GM23248 (cell line): ENCODE results near the gene GABRR3. TPM values are rescaled to one million over a fixed set of nuclear protein-coding genes. Genes with fewer than 3 reads are reported as not detected.

Experiments
- DNase-seq: peaks from one replicate; pipeline ENCODE4 v3.0.0-alpha.2; 2015
- H2AFZ ChIP-seq: fragments of 200-600 bp; sonication (generic); 2 replicates; pipeline ENCODE4 v1.6.1; 2016; ENCODE audit warnings: antibody characterized with exemption
- H3F3A ChIP-seq: fragments of 200-600 bp; sonication (generic); 2 replicates; pipeline ENCODE4 v1.6.1; 2016; ENCODE audit warnings: mild to moderate bottlenecking, antibody characterized with exemption, mixed run types; ENCODE audit not compliant: insufficient read depth
- H3K27ac ChIP-seq: fragments of 200-600 bp; sonication (generic); 2 replicates; pipeline ENCODE4 v1.5.1; 2016; ENCODE audit warnings: mild to moderate bottlenecking
- H3K27me3 ChIP-seq: fragments of 200-600 bp; sonication (generic); replicated peaks from 2 replicates; pipeline ENCODE4 v1.6.1; 2016; ENCODE audit warnings: mild to moderate bottlenecking; ENCODE audit not compliant: insufficient read depth
- H3K36me3 ChIP-seq: fragments of 200-600 bp; sonication (generic); 2 replicates; pipeline ENCODE4 v1.6.1; 2016; ENCODE audit warnings: low read depth, mild to moderate bottlenecking
- H3K4me1 ChIP-seq: fragments of 200-600 bp; sonication (generic); 2 replicates; pipeline ENCODE4 v1.6.1; 2016; ENCODE audit warnings: mild to moderate bottlenecking; ENCODE audit not compliant: insufficient read depth
- H3K4me2 ChIP-seq: fragments of 200-600 bp; sonication (generic); one replicate; pipeline ENCODE4 v1.6.1; 2016; ENCODE audit warnings: mild to moderate bottlenecking; ENCODE audit not compliant: unreplicated experiment
- H3K4me3 ChIP-seq: fragments of 200-600 bp; sonication (generic); 2 replicates; pipeline ENCODE4 v1.5.1; 2016; ENCODE audit warnings: mild to moderate bottlenecking
- H3K79me2 ChIP-seq: fragments of 200-600 bp; sonication (generic); 2 replicates; pipeline ENCODE4 v1.6.1; 2016; ENCODE audit warnings: mild to moderate bottlenecking; ENCODE audit not compliant: insufficient read depth
- H3K9ac ChIP-seq: fragments of 200-600 bp; sonication (generic); 2 replicates; pipeline ENCODE4 v1.6.1; 2016; ENCODE audit warnings: mild to moderate bottlenecking
- H3K9me2 ChIP-seq: fragments of 200-600 bp; sonication (generic); 2 replicates; pipeline ENCODE4 v1.6.1; 2016; ENCODE audit warnings: mixed run types, mild to moderate bottlenecking, moderate library complexity; ENCODE audit not compliant: insufficient read depth
- H3K9me3 ChIP-seq: fragments of 200-600 bp; sonication (generic); one replicate; pipeline ENCODE4 v1.6.1; 2017; ENCODE audit warnings: low read depth
- H4K20me1 ChIP-seq: fragments of 200-600 bp; sonication (generic); 2 replicates; pipeline ENCODE4 v1.6.0; 2016; ENCODE audit not compliant: insufficient read depth
- EZH2 ChIP-seq: fragments of 200-600 bp; sonication (generic); IDR thresholded peaks from 2 replicates; pipeline ENCODE4 v1.6.1; 2018; ENCODE audit warnings: antibody characterized with exemption, mild to moderate bottlenecking; ENCODE audit not compliant: insufficient read depth, poor library complexity, severe bottlenecking
- EZH2phosphoT487 ChIP-seq: fragments of 200-600 bp; sonication (generic); IDR thresholded peaks from 2 replicates; pipeline ENCODE4 v1.6.1; 2018; ENCODE audit warnings: antibody characterized with exemption, moderate library complexity, mild to moderate bottlenecking, low read depth; ENCODE audit not compliant: insufficient read depth
- WGBS, 2 experiments: methylation state at CpG; one replicate each; pipeline ENCODE4 v1.1.6; 2015 to 2017; ENCODE audit warnings: low lambda C conversion rate in 2 of 2, low coverage in 1 of 2; ENCODE audit errors: missing lambda C conversion rate in 2 of 2; 5-methylcytosine and 5-hydroxymethylcytosine counted together
- in situ Hi-C: fragments of 300-500 bp; cut with MboI; formaldehyde crosslinking; loops from 2 replicates; pipeline ENCODE4 v1.15.0; 2020
- polyA plus RNA-seq: library from polyadenylated mRNA; unstranded; fragments of >200 nt; fragmentation: Nextera tagmentation; extraction: Ambion mirVana; gene quantifications from 2 replicates; pipeline ENCODE4 v1.2.1, GENCODE V29; 2016
- total RNA-seq: library from RNA; depleted of rRNA; stranded (reverse); fragments of >200 nt; shearing (Covaris generic); gene quantifications from 2 replicates; pipeline ENCODE4 v1.2.3, GENCODE V29; 2014

The GABRR3 gene
- total and polyA plus RNA-seq, 2 experiments from 2014 or later = not detected

DNA sequence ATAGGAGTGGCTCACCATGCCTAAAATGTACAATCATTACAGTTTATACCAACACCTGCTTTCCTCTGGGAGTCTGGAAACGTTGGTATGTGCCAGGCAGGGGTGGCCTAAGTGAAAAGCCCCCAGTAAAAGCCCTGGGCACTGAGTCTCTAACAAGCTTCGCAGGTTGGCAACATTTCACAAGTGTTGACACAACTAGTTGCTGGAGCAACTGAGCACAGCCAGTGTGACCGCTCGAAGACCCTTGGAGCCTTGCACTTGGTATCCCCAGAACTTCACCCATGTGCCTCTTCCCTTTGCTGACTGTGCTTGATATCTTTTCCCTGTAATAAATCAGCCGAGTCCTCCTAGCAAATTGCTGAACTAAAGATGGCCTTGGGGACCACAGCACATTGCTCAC lies 65.6 kb downstream of the GABRR3 start:
- H3K27ac ChIP-seq = no peak overlapping the region
- no peaks in the 10 kb centered on the region for H3K9me3 ChIP-seq
- no peak overlapping the region for H3K9ac ChIP-seq
- H3K79me2 ChIP-seq = peaks cover 72% of the 10 kb centered on the region
- no peaks in the 10 kb centered on the region for H3K27me3 ChIP-seq
- 0 out of 2 replicates have a peak, but pooled peaks cover 9% of the 10 kb centered on the region for H3K36me3 ChIP-seq
- no peak overlapping the region for H3K4me3 ChIP-seq
- WGBS, 2 experiments = 74% methylated on average over 5 of the region's 5 CpGs
- H2AFZ ChIP-seq = no peak overlapping the region
- H3F3A ChIP-seq = no peaks in the 10 kb centered on the region
- TF ChIP-seq EZH2phosphoT487 (no peak), EZH2 (no peak)
- H3K4me1 ChIP-seq = peaks cover 16% of the 10 kb centered on the region
- no peaks in the 10 kb centered on the region for H3K9me2 ChIP-seq
- no peak overlapping the region for H3K4me2 ChIP-seq
- no peak for DNase-seq
- H4K20me1 ChIP-seq = no peaks in the 10 kb centered on the region; the same call in 1 of the 2 replicates
- in situ Hi-C loops = no loop called here

DNA sequence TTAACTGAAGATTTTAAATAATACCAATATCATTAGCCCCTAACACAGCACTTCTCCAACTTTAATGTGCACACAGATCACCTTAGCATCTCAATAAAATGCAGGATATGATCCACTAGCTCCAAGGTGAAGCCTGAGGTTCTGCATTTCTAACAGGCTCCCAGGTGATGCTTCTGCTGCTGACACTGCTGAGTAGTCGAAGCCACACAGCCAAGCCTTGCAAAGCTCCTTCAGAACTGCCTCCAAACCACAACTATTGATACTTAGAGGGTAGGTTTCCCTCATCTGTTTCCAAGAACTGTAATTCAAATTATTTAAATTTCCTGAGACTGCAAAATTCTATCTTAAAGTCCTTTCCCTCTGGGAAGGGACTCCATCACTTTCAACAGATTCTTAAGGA lies 66.7 kb downstream of the GABRR3 start:
- DNase-seq = no peak
- Histone ChIP-seq H3K4me3 (no peak overlapping the region), H3K27me3 (no peaks in the 10 kb centered on the region), H3K27ac (no peak overlapping the region), H3K4me1 (peaks cover 16% of the 10 kb centered on the region), H3F3A (no peaks in the 10 kb centered on the region), H3K9me3 (no peaks in the 10 kb centered on the region), H3K36me3 (peaks cover 9% of the 10 kb centered on the region; the same call in 1 of the 2 replicates), H3K9ac (no peak overlapping the region), H2AFZ (no peak overlapping the region), H3K9me2 (no peaks in the 10 kb centered on the region), H3K4me2 (no peak overlapping the region), H4K20me1 (no peaks in the 10 kb centered on the region; the same call in 1 of the 2 replicates), H3K79me2 (peaks cover 84% of the 10 kb centered on the region)
- TF ChIP-seq EZH2 (no peak), EZH2phosphoT487 (no peak)
- in situ Hi-C loops = no loop called here
- 80 to 89% methylated on average over 1 of the region's 1 CpG for WGBS, 2 experiments

DNA sequence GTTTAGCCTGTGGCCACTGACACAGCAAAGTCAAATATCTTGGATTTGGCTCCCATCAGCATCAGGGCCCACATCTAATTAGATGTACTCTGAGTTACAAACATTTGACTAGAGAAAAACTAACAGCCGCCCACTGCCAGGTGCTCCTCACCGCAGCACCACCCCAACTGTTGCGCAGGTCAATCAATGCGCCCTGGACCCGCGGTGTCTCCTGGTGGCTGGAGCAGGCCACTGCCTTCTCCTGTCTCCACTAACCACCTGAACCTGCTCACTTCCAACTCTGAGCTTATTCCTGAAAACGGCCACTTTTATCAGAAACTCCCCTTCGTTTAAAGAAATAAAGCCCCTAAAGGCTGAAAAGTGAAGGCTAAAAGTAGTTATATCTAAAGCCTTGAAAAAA lies 67.1 kb downstream of the GABRR3 start:
- DNase-seq = no peak
- no peaks in the 10 kb centered on the region; the same call in 1 of the 2 replicates for H4K20me1 ChIP-seq
- H3K9me2 ChIP-seq = no peaks in the 10 kb centered on the region
- no peak overlapping the region for H2AFZ ChIP-seq
- H3K9ac ChIP-seq = no peak overlapping the region
- H3K36me3 ChIP-seq = peaks cover 9% of the 10 kb centered on the region; the same call in 1 of the 2 replicates
- H3K4me3 ChIP-seq = no peak overlapping the region
- no peak overlapping the region for H3K4me2 ChIP-seq
- peaks cover 16% of the 10 kb centered on the region for H3K4me1 ChIP-seq
- no peaks in the 10 kb centered on the region for H3K9me3 ChIP-seq
- no peaks in the 10 kb centered on the region for H3K27me3 ChIP-seq
- H3F3A ChIP-seq = no peaks in the 10 kb centered on the region
- in situ Hi-C loops = no loop called here
- 97% methylated on average over 8 of the region's 8 CpGs for WGBS, 2 experiments
- TF ChIP-seq EZH2phosphoT487 = no peak
- TF ChIP-seq EZH2 = no peak
- H3K79me2 ChIP-seq = peaks cover 88% of the 10 kb centered on the region
- no peak overlapping the region for H3K27ac ChIP-seq

DNA sequence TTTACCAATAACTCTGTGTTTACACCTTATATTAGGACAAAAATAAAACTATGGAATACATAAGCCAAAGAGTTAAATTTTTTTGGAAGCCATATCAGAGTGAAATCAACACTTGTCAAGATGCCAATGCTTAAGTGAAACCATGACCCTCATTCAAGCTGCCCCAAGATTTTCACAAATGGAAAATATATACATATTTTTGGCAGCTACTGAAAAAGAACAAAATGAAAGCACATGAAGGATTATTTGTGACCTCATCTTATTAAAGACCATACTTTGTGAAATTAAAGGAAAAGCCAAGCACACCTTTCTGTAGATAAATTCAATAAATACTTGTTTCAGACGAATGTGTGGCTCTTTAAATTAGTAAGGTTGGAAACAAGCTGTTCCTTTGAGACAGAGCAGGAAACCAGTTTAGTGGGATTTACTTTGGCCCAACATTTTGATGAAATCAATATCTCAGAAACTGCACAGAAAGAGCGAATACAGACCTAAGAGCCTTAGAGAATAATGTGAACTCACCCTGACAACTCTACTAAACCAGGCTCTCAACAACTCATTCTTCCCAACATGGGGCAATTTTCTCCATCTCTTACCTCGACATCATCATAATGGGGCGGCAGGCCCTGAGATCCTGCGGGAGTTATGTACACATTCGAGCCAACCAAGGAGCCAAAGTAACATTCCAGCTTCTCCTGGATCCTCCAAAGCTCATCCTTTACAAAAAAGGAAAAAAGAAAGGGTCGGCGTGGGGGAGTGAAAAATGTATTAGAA lies 73.9 kb downstream of the GABRR3 start:
- H3K4me2 ChIP-seq = no peak overlapping the region
- in situ Hi-C loops = no loop called here
- no peak overlapping the region for H3K9ac ChIP-seq
- TF ChIP-seq EZH2phosphoT487 (no peak), EZH2 (no peak)
- WGBS, 2 experiments = 86 to 87% methylated on average over 8 of the region's 8 CpGs
- no peaks in the 10 kb centered on the region for H3K9me2 ChIP-seq
- no peaks in the 10 kb centered on the region for H3K4me1 ChIP-seq
- peaks cover 14% of the 10 kb centered on the region for H3K36me3 ChIP-seq
- no peaks in the 10 kb centered on the region for H3K27me3 ChIP-seq
- H3F3A ChIP-seq = no peaks in the 10 kb centered on the region
- DNase-seq = no peak
- no peaks in the 10 kb centered on the region for H3K9me3 ChIP-seq
- peaks cover 58% of the 10 kb centered on the region for H3K79me2 ChIP-seq
- H3K4me3 ChIP-seq = no peak overlapping the region
- no peaks in the 10 kb centered on the region; the same call in 1 of the 2 replicates for H4K20me1 ChIP-seq
- no peak overlapping the region for H2AFZ ChIP-seq
- no peak overlapping the region for H3K27ac ChIP-seq
